ENCODE data around the gene BBS12. TPM values are rescaled to one million over a fixed set of nuclear protein-coding genes. Genes with fewer than 3 reads are reported as not detected.

BBS12 gene
- total RNA-seq, 4 donors from 2014 or later: 0.72 to 3.8 (median 3.1) TPM

- H3K4me3 ChIP-seq (ENCODE audit: low read depth, poor library complexity, severe bottlenecking): no peak overlapping the region
- intact Hi-C loops (cut with DNase I; ENCODE audit: low total_unique reads): no loop called here
- DNase-seq (ENCODE audit: low spot score in 2 of 2): no peak
- no peak for TF ChIP-seq POLR2A (IDR thresholded peaks at IDR 0.05)
- WGBS, 2 donors: 86 to 96% methylated on average over 1 of the region's 1 CpG
Observed at GRCh38 chr4:122733787-122734120, 1.2 kb downstream of the BBS12 start.

GRCh38 chr4:122739174-122739573 is 6.7 kb downstream of the BBS12 start:
- no peak for DNase-seq (ENCODE audit: low spot score in 2 of 2)
- intact Hi-C loops (cut with DNase I; ENCODE audit: low total_unique reads): no loop called here
- TF ChIP-seq CTCF (IDR thresholded peaks at IDR 0.05) (no peak), POLR2A (IDR thresholded peaks at IDR 0.05) (no peak)
- no peak overlapping the region for H3K4me3 ChIP-seq (ENCODE audit: low read depth, poor library complexity, severe bottlenecking)

- no peak for TF ChIP-seq POLR2A (IDR thresholded peaks at IDR 0.05)
- TF ChIP-seq CTCF (IDR thresholded peaks at IDR 0.05): no peak
- intact Hi-C loops (cut with DNase I; ENCODE audit: low total_unique reads): no loop called here
- DNase-seq (ENCODE audit: low spot score in 2 of 2): no peak
- no peak overlapping the region for H3K4me3 ChIP-seq (ENCODE audit: low read depth, poor library complexity, severe bottlenecking)
- WGBS, 2 donors: 78 to 87% methylated on average over 15 of the region's 15 CpGs
Observed at GRCh38 chr4:122742933-122743829, 10.7 kb downstream of the BBS12 start.

GRCh38 chr4:122744229-122744628 is 11.7 kb downstream of the BBS12 start:
- TF ChIP-seq POLR2A (IDR thresholded peaks at IDR 0.05): no peak
- no peak for TF ChIP-seq CTCF (IDR thresholded peaks at IDR 0.05)
- intact Hi-C loops (cut with DNase I; ENCODE audit: low total_unique reads): no loop called here
- H3K4me3 ChIP-seq (ENCODE audit: low read depth, poor library complexity, severe bottlenecking): no peak overlapping the region
- DNase-seq (ENCODE audit: low spot score in 2 of 2): no peak
- 50 to 94% methylated on average over 1 of the region's 1 CpG for WGBS, 2 donors

GRCh38 chr4:122746485-122746965 is 14.0 kb downstream of the BBS12 start:
- no peak overlapping the region for H3K4me3 ChIP-seq (ENCODE audit: low read depth, poor library complexity, severe bottlenecking)
- TF ChIP-seq CTCF (IDR thresholded peaks at IDR 0.05) (no peak), POLR2A (IDR thresholded peaks at IDR 0.05) (no peak)
- DNase-seq (ENCODE audit: low spot score in 2 of 2): no peak
- WGBS, 2 donors: 84 to 88% methylated on average over 2 of the region's 2 CpGs
- intact Hi-C loops (cut with DNase I; ENCODE audit: low total_unique reads): no loop called here

GRCh38 chr4:122747068-122747467 is 14.6 kb downstream of the BBS12 start:
- intact Hi-C loops (cut with DNase I; ENCODE audit: low total_unique reads): no loop called here
- TF ChIP-seq CTCF (IDR thresholded peaks at IDR 0.05) (no peak), POLR2A (IDR thresholded peaks at IDR 0.05) (no peak)
- WGBS, 2 donors: 40 to 100% methylated on average over 1 of the region's 1 CpG
- no peak overlapping the region for H3K4me3 ChIP-seq (ENCODE audit: low read depth, poor library complexity, severe bottlenecking)
- DNase-seq (ENCODE audit: low spot score in 2 of 2): no peak

All from lower leg skin (tissue), 4 donors.